Measurements from ENCODE around the gene KLRC3.
"Not testable (repeated sequence)": the region's sequence is repeated elsewhere in the genome, so short reads cannot be mapped to it uniquely, and the experiment has no call there.

Gene KLRC3

DNA sequence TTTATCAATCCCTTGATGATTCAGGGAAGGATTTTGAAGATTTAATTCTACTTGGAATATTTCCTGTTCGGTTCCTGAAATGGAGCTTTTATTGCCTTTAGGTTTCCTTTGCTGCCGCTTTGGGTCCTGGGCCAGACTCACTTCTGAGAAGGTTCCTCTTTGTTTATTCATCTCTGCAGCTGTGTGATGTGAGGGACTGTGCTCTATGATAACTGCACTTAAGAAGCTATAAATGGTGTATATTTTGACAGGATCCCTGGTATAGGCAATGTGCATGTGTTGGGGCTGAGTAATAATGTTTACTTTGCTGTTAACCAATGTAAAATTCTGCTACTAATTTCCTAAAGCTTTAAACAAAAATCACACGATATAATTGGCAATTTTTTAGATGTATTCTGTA lies 15.4 kb upstream of the KLRC3 start, which contains the start of gene KLRC2:
TSS of gene KLRC2 (minus strand) at position 195 of the 400 bp plus-strand sequence. CDS start at position 171, 24 bp downstream.
- H3K4me2 ChIP-seq (ENCODE audit: low read depth, low read length, poor library complexity, severe bottlenecking); H2AFZ ChIP-seq (ENCODE audit: low read length); H3K9me3 ChIP-seq (ENCODE audit: insufficient read depth, low read depth, low read length): not testable (repeated sequence)

DNA sequence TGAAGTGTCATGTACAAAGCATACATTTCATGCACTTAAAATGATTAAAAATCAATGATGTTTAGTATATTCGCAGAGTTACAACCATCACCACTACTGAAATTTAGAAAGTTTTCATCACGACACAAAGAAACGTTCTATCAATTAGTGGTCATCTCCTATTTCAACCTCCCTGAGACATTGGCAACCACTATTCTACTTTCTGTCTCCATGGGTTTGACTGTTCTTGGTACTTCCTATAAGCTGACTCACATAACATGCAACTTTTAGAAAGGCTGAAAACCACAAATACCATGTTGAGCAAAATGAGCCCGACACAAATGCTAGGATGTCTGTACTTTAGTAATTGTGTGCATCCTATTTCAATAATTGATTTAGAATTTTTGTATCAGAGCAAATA lies 10.2 kb upstream of the KLRC3 start:
- not testable (repeated sequence) for H3K9ac ChIP-seq (ENCODE audit: low read depth, low read length, poor library complexity, severe bottlenecking); H4K20me1 ChIP-seq (ENCODE audit: insufficient read depth, low read length, poor library complexity, severe bottlenecking); H3K36me3 ChIP-seq (ENCODE audit: insufficient read depth, low read length); H3K9me2 ChIP-seq (replicated peaks; ENCODE audit: low read depth, low read length); H2AFZ ChIP-seq (ENCODE audit: low read length); H3F3A ChIP-seq (ENCODE audit: low read depth); H3K4me3 ChIP-seq (ENCODE audit: low read length, poor library complexity, severe bottlenecking); H3K27me3 ChIP-seq (ENCODE audit: insufficient read depth, low read length, poor library complexity, severe bottlenecking); H3K79me2 ChIP-seq (ENCODE audit: insufficient read depth, low read length); H3K4me1 ChIP-seq (ENCODE audit: insufficient read depth, low read length, poor library complexity, severe bottlenecking); H3K4me2 ChIP-seq (ENCODE audit: low read depth, low read length, poor library complexity, severe bottlenecking); H3K9me3 ChIP-seq (ENCODE audit: insufficient read depth, low read depth, low read length)

More for the DNA sequence above, 15.4 kb upstream of the KLRC3 start, which contains the start of gene KLRC2:
- H3K79me2 ChIP-seq (ENCODE audit: insufficient read depth, low read length); H3K4me1 ChIP-seq (ENCODE audit: insufficient read depth, low read length, poor library complexity, severe bottlenecking); H4K20me1 ChIP-seq (ENCODE audit: insufficient read depth, low read length, poor library complexity, severe bottlenecking); H3K9ac ChIP-seq (ENCODE audit: low read depth, low read length, poor library complexity, severe bottlenecking); H3K4me3 ChIP-seq (ENCODE audit: low read length, poor library complexity, severe bottlenecking); H3F3A ChIP-seq (ENCODE audit: low read depth); H3K9me2 ChIP-seq (replicated peaks; ENCODE audit: low read depth, low read length); H3K36me3 ChIP-seq (ENCODE audit: insufficient read depth, low read length); H3K27me3 ChIP-seq (ENCODE audit: insufficient read depth, low read length, poor library complexity, severe bottlenecking): not testable (repeated sequence)

DNA sequence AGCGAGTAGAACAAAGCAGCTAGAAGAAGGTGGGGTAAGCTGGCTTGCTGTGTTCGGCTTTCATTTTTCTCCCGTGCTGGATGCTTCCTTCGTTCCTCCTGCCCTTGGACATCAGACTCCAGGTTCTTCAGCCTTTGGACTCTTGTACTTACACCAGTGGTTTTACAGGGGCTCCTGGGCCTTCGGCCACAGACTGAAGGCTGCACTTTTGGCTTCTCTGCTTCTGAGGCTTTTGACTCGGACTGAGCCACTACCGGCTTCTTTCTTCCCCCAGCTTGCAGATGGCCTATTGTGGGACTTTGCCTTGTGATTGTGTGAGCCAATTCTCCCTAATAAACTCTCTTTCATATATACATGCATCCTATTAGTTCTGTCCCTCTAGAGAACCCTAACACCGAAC lies 5.5 kb upstream of the KLRC3 start:
- H3K9ac ChIP-seq (ENCODE audit: low read depth, low read length, poor library complexity, severe bottlenecking); H3K27me3 ChIP-seq (ENCODE audit: insufficient read depth, low read length, poor library complexity, severe bottlenecking); H3K9me3 ChIP-seq (ENCODE audit: insufficient read depth, low read depth, low read length); H4K20me1 ChIP-seq (ENCODE audit: insufficient read depth, low read length, poor library complexity, severe bottlenecking); H3K79me2 ChIP-seq (ENCODE audit: insufficient read depth, low read length); H3K9me2 ChIP-seq (replicated peaks; ENCODE audit: low read depth, low read length); H2AFZ ChIP-seq (ENCODE audit: low read length); H3K36me3 ChIP-seq (ENCODE audit: insufficient read depth, low read length); H3K4me2 ChIP-seq (ENCODE audit: low read depth, low read length, poor library complexity, severe bottlenecking); H3K4me1 ChIP-seq (ENCODE audit: insufficient read depth, low read length, poor library complexity, severe bottlenecking); H3K4me3 ChIP-seq (ENCODE audit: low read length, poor library complexity, severe bottlenecking); H3F3A ChIP-seq (ENCODE audit: low read depth): not testable (repeated sequence)

DNA sequence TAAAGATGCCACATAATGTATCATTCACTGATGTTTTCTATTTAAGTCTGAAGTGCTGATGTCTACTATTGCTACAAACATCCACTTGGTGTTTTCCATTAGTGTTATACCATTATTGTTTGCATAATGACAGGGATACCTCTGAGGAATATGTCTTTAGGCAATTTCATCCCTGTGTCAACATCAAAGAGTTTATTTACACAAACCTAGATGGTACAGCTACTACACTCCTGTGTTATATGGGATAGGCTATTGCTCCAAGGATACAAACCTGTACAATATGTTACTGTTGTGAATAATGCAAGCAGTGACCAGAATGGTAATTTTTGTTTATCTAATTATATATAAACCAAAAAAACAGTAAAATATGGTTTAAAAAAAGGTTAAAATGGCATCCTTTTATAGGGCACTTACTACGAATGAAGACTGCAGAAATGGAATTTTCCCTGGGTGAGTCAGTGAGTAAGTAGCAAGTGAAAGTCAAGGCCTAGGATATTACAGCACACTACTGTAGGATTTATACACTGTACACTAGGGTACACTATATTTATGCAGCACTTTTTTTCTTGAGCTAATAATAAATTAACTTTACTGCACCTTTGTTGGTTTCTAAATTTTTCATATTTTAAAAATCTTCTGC lies 4.0 kb upstream of the KLRC3 start:
- not testable (repeated sequence) for H3K9me2 ChIP-seq (replicated peaks; ENCODE audit: low read depth, low read length); H3K9ac ChIP-seq (ENCODE audit: low read depth, low read length, poor library complexity, severe bottlenecking); H3K79me2 ChIP-seq (ENCODE audit: insufficient read depth, low read length); H3K4me2 ChIP-seq (ENCODE audit: low read depth, low read length, poor library complexity, severe bottlenecking); H3K36me3 ChIP-seq (ENCODE audit: insufficient read depth, low read length); H3F3A ChIP-seq (ENCODE audit: low read depth); H2AFZ ChIP-seq (ENCODE audit: low read length); H3K4me3 ChIP-seq (ENCODE audit: low read length, poor library complexity, severe bottlenecking); H3K27me3 ChIP-seq (ENCODE audit: insufficient read depth, low read length, poor library complexity, severe bottlenecking); H4K20me1 ChIP-seq (ENCODE audit: insufficient read depth, low read length, poor library complexity, severe bottlenecking); H3K9me3 ChIP-seq (ENCODE audit: insufficient read depth, low read depth, low read length); H3K4me1 ChIP-seq (ENCODE audit: insufficient read depth, low read length, poor library complexity, severe bottlenecking)

DNA sequence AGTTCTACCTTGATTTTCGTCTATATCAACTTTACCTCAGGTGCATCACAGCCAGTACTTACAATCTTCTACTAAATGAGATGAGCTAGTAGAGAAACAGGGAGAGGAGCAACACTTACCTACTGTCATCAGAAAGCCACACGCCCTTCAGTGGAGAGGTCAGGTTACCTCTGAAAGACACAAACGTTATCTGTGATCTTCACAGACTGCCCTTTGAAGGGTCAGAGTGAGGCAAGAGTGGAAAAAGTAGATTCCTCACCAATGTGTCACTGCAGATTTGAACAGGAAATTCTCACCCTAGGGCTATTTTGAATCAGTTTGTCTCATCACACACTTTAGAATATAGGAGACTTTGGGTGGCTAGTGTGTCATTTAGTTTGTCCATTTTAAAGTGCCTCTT lies 1.8 kb upstream of the KLRC3 start:
- not testable (repeated sequence) for H3K4me3 ChIP-seq (ENCODE audit: low read length, poor library complexity, severe bottlenecking); H3K9me3 ChIP-seq (ENCODE audit: insufficient read depth, low read depth, low read length); H3K9ac ChIP-seq (ENCODE audit: low read depth, low read length, poor library complexity, severe bottlenecking); H4K20me1 ChIP-seq (ENCODE audit: insufficient read depth, low read length, poor library complexity, severe bottlenecking); H3K79me2 ChIP-seq (ENCODE audit: insufficient read depth, low read length); H3K9me2 ChIP-seq (replicated peaks; ENCODE audit: low read depth, low read length); H3K27me3 ChIP-seq (ENCODE audit: insufficient read depth, low read length, poor library complexity, severe bottlenecking); H2AFZ ChIP-seq (ENCODE audit: low read length); H3K4me2 ChIP-seq (ENCODE audit: low read depth, low read length, poor library complexity, severe bottlenecking); H3K36me3 ChIP-seq (ENCODE audit: insufficient read depth, low read length); H3F3A ChIP-seq (ENCODE audit: low read depth); H3K4me1 ChIP-seq (ENCODE audit: insufficient read depth, low read length, poor library complexity, severe bottlenecking)

All from Loucy (cell line).